ENCODE measurements around the gene TPH1.

TPH1 gene

DNA sequence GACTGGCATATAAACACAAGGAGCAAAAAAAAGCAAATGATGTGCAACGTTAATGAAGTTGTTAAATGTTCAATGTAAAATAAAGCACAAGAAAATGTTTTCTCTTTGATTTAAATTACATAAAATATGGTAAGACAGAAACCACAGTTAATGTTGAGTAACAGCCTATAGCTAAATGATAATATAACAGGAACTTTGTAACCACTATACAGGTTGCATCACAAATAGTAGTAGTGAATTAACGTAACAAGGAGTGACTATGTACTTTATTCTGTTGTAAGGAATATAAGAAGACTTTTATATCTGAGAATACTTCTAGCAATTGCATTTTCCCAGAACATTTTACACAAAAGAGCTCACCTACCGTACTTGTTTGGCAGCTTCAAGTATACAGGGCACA is 42.9 kb upstream of the TPH1 start:
- Histone ChIP-seq H3K4me3 (ENCODE audit: low read length) (no peak overlapping the region), H3K27me3 (ENCODE audit: control insufficient read depth, low read length) (no peaks in the 10 kb centered on the region), H3K9me2 (replicated peaks; ENCODE audit: control insufficient read depth, low read length) (no peaks in the 10 kb centered on the region), H4K20me1 (ENCODE audit: control insufficient read depth, insufficient read depth, low read depth, low read length) (no peaks in the 10 kb centered on the region), H3K27ac (ENCODE audit: low read depth, low read length) (no peak overlapping the region), H3K9me3 (ENCODE audit: control insufficient read depth, insufficient read depth, low read length) (no peaks in the 10 kb centered on the region), H3K79me2 (ENCODE audit: control insufficient read depth, low read length) (no peaks in the 10 kb centered on the region), H3K36me3 (ENCODE audit: control insufficient read depth, low read length) (peaks cover 91% of the 10 kb centered on the region), H3F3A (ENCODE audit: control insufficient read depth, insufficient read depth) (no peaks in the 10 kb centered on the region), H3K4me2 (ENCODE audit: low read length) (no peak overlapping the region), H3K4me1 (ENCODE audit: control insufficient read depth, low read length) (no peaks in the 10 kb centered on the region)
- no peak for TF ChIP-seq EZH2phosphoT487 (IDR thresholded peaks at IDR 0.05; ENCODE audit: borderline replicate concordance, low read length)
- TF ChIP-seq, protein P1, sequence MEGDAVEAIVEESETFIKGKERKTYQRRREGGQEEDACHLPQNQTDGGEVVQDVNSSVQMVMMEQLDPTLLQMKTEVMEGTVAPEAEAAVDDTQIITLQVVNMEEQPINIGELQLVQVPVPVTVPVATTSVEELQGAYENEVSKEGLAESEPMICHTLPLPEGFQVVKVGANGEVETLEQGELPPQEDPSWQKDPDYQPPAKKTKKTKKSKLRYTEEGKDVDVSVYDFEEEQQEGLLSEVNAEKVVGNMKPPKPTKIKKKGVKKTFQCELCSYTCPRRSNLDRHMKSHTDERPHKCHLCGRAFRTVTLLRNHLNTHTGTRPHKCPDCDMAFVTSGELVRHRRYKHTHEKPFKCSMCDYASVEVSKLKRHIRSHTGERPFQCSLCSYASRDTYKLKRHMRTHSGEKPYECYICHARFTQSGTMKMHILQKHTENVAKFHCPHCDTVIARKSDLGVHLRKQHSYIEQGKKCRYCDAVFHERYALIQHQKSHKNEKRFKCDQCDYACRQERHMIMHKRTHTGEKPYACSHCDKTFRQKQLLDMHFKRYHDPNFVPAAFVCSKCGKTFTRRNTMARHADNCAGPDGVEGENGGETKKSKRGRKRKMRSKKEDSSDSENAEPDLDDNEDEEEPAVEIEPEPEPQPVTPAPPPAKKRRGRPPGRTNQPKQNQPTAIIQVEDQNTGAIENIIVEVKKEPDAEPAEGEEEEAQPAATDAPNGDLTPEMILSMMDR (IDR thresholded peaks at IDR 0.05; ENCODE audit: low read depth, low read length, poor library complexity, severe bottlenecking): no peak

DNA sequence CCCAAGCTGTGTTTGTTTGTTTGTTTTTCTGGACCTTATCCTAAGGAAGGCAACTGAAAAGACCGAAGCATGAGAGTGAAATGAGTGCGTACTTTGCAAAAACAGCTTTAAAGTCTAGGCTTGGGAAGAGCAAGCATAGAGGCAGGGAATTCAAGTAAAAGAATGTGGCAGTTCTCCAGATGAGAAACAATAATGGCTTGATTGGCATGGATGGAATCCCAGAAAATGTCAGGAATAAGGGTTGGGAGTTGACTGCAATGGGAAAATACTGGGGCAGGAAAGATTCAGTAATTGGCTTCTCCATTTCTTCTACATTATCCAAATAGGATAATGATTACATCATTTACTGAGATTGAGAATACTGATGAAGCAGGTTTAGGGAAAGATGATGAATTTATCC is 42.3 kb upstream of the TPH1 start:
- no peaks in the 10 kb centered on the region for H3K4me1 ChIP-seq (ENCODE audit: control insufficient read depth, low read length)
- H3K27ac ChIP-seq (ENCODE audit: low read depth, low read length): no peak overlapping the region
- no peaks in the 10 kb centered on the region for H4K20me1 ChIP-seq (ENCODE audit: control insufficient read depth, insufficient read depth, low read depth, low read length)
- H3K27me3 ChIP-seq (ENCODE audit: control insufficient read depth, low read length): no peaks in the 10 kb centered on the region
- peaks cover 91% of the 10 kb centered on the region for H3K36me3 ChIP-seq (ENCODE audit: control insufficient read depth, low read length)
- TF ChIP-seq, protein P1 (IDR thresholded peaks at IDR 0.05; ENCODE audit: low read depth, low read length, poor library complexity, severe bottlenecking): no peak
- no peak for TF ChIP-seq EZH2phosphoT487 (IDR thresholded peaks at IDR 0.05; ENCODE audit: borderline replicate concordance, low read length)
- H3K9me2 ChIP-seq (replicated peaks; ENCODE audit: control insufficient read depth, low read length): no peaks in the 10 kb centered on the region
- H3K4me2 ChIP-seq (ENCODE audit: low read length): no peak overlapping the region
- no peak overlapping the region for H3K4me3 ChIP-seq (ENCODE audit: low read length)
- H3F3A ChIP-seq (ENCODE audit: control insufficient read depth, insufficient read depth): no peaks in the 10 kb centered on the region
- H3K79me2 ChIP-seq (ENCODE audit: control insufficient read depth, low read length): no peaks in the 10 kb centered on the region
- no peaks in the 10 kb centered on the region for H3K9me3 ChIP-seq (ENCODE audit: control insufficient read depth, insufficient read depth, low read length)

DNA sequence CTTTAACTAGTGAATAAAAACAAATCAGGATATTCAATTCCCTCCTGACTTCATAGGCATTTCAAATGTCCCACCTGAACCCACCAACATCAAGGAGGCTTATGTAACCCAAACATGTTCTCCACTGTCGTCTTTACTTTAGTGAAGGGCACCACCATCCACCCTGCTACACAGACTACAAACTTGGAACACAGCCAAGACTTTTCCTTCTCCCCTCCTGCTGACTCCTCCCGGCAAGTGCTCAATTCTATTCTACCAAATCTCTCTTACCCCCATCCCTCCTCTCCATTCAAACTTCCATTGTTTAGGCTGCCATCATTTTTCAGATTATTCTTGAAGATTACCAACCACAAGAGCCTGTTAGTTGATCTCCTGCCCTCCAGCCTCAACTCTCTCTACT is 35.5 kb upstream of the TPH1 start:
- Histone ChIP-seq H3F3A (ENCODE audit: control insufficient read depth, insufficient read depth) (no peaks in the 10 kb centered on the region; the same call in 1 of the 2 replicates), H3K4me2 (ENCODE audit: low read length) (no peak overlapping the region), H3K4me3 (ENCODE audit: low read length) (no peak overlapping the region), H3K36me3 (ENCODE audit: control insufficient read depth, low read length) (peaks cover 71% of the 10 kb centered on the region), H3K9me2 (replicated peaks; ENCODE audit: control insufficient read depth, low read length) (no peaks in the 10 kb centered on the region), H3K79me2 (ENCODE audit: control insufficient read depth, low read length) (no peaks in the 10 kb centered on the region), H4K20me1 (ENCODE audit: control insufficient read depth, insufficient read depth, low read depth, low read length) (no peaks in the 10 kb centered on the region), H3K4me1 (ENCODE audit: control insufficient read depth, low read length) (no peaks in the 10 kb centered on the region), H3K27me3 (ENCODE audit: control insufficient read depth, low read length) (no peaks in the 10 kb centered on the region), H3K27ac (ENCODE audit: low read depth, low read length) (no peak overlapping the region), H3K9me3 (ENCODE audit: control insufficient read depth, insufficient read depth, low read length) (no peaks in the 10 kb centered on the region)
- TF ChIP-seq, protein P1 (IDR thresholded peaks at IDR 0.05; ENCODE audit: low read depth, low read length, poor library complexity, severe bottlenecking): no peak
- TF ChIP-seq EZH2phosphoT487 (IDR thresholded peaks at IDR 0.05; ENCODE audit: borderline replicate concordance, low read length): no peak

DNA sequence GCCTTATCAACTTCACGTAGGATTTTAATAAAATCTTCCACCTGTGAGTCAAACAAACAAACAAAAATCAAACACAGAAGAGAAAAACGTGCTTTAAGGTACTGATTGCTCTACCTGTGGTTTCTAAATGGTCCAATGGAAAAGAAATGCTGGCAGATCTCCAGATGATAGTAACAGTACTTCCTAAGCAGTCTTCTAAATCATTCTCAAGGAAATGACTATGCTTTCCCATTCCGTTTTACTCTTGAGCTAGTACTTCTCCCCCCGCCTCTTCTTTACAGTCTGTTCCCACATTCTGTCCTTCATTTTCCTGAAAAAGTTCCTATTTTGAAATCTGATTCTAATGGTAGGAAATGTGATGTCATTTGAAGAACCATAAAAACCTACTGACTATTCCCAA is 34.4 kb upstream of the TPH1 start:
- H3K79me2 ChIP-seq (ENCODE audit: control insufficient read depth, low read length): no peaks in the 10 kb centered on the region
- TF ChIP-seq, protein P1 (IDR thresholded peaks at IDR 0.05; ENCODE audit: low read depth, low read length, poor library complexity, severe bottlenecking): no peak
- TF ChIP-seq EZH2phosphoT487 (IDR thresholded peaks at IDR 0.05; ENCODE audit: borderline replicate concordance, low read length): no peak
- no peak overlapping the region for H3K4me3 ChIP-seq (ENCODE audit: low read length)
- H3K36me3 ChIP-seq (ENCODE audit: control insufficient read depth, low read length): peaks cover 66% of the 10 kb centered on the region
- no peak overlapping the region for H3K27ac ChIP-seq (ENCODE audit: low read depth, low read length)
- H3K9me3 ChIP-seq (ENCODE audit: control insufficient read depth, insufficient read depth, low read length): no peaks in the 10 kb centered on the region
- H3K27me3 ChIP-seq (ENCODE audit: control insufficient read depth, low read length): no peaks in the 10 kb centered on the region
- H4K20me1 ChIP-seq (ENCODE audit: control insufficient read depth, insufficient read depth, low read depth, low read length): no peaks in the 10 kb centered on the region
- H3K4me1 ChIP-seq (ENCODE audit: control insufficient read depth, low read length): no peaks in the 10 kb centered on the region
- H3K9me2 ChIP-seq (replicated peaks; ENCODE audit: control insufficient read depth, low read length): no peaks in the 10 kb centered on the region
- no peaks in the 10 kb centered on the region; the same call in 1 of the 2 replicates for H3F3A ChIP-seq (ENCODE audit: control insufficient read depth, insufficient read depth)
- H3K4me2 ChIP-seq (ENCODE audit: low read length): no peak overlapping the region

Measured in DOHH2 (cell line).